PC-3 (cell line): ENCODE measurements around the gene NTN1. TPM values are rescaled to one million over a fixed set of nuclear protein-coding genes. Genes with fewer than 3 reads are reported as not detected.

ENCODE experiments used
- ATAC-seq: fragments of 200-7000 bp; cut with Tn5 transposase; 2 replicates; pipeline ENCODE4 v1.9.1; 2020; ENCODE audit warnings: mild to moderate bottlenecking, moderate library complexity
- BruUV-seq: library from RNA; stranded (reverse); fragments of 400-500 nt; replicated peaks from 2 replicates; lab custom pipeline; 2021; lab: Mats Ljungman, UMichigan
- CTCF ChIA-PET: fragments of 300-600 bp; sonication (Branson Sonifier 250); formaldehyde crosslinking; loops from one replicate; lab custom pipeline; 2022; ENCODE audit warnings: antibody characterized with exemption; lab: Charles Lee
- POLR2A ChIA-PET: fragments of 300-600 bp; sonication (Branson Sonifier 250); formaldehyde crosslinking; loops from one replicate; lab custom pipeline; 2022; ENCODE audit warnings: antibody characterized with exemption; ENCODE audit not compliant: unreplicated experiment; lab: Charles Lee
- DNase-seq: peaks from one replicate; pipeline ENCODE4 v3.0.0-alpha.2; 2015
- H2AFZ ChIP-seq: fragments of 300-600 bp; sonication (generic); 2 replicates; pipeline ENCODE4 v1.6.0; 2016; ENCODE audit warnings: antibody characterized with exemption, low read length
- H3F3A ChIP-seq: fragments of 300-600 bp; sonication (generic); one replicate; pipeline ENCODE4 v1.6.0; 2017; ENCODE audit warnings: antibody characterized with exemption, low read length, control low read depth, mild to moderate bottlenecking; ENCODE audit not compliant: unreplicated experiment
- H3K27ac ChIP-seq: fragments of 300-600 bp; sonication (generic); 2 replicates; pipeline ENCODE4 v1.5.1; 2016; ENCODE audit warnings: mild to moderate bottlenecking, low read length
- H3K27me3 ChIP-seq: fragments of 300-600 bp; sonication (generic); 2 replicates; pipeline ENCODE4 v1.6.1; 2016; ENCODE audit warnings: low read length, mixed read lengths
- H3K36me3 ChIP-seq: fragments of 300-600 bp; sonication (generic); 2 replicates; pipeline ENCODE4 v1.6.1; 2016; ENCODE audit warnings: low read depth, mixed run types, low read length, mixed read lengths
- H3K4me1 ChIP-seq: fragments of 300-600 bp; sonication (generic); 2 replicates; pipeline ENCODE4 v1.5.1; 2016; ENCODE audit warnings: low read length; ENCODE audit not compliant: insufficient read depth
- H3K4me2 ChIP-seq: fragments of 300-600 bp; sonication (generic); 2 replicates; pipeline ENCODE4 v1.6.0; 2016; ENCODE audit warnings: low read length
- H3K4me3 ChIP-seq: fragments of 300-600 bp; sonication (generic); 2 replicates; pipeline ENCODE4 v1.5.1; 2016; ENCODE audit warnings: mild to moderate bottlenecking, low read length, mixed read lengths
- H3K79me2 ChIP-seq: fragments of 300-600 bp; sonication (generic); 2 replicates; pipeline ENCODE4 v1.6.1; 2017; ENCODE audit warnings: low read length, mixed read lengths
- H3K9ac ChIP-seq: fragments of 300-600 bp; sonication (generic); 2 replicates; pipeline ENCODE4 v1.6.0; 2016; ENCODE audit warnings: mild to moderate bottlenecking, low read length
- H3K9me2 ChIP-seq: fragments of 300-600 bp; sonication (generic); replicated peaks from 2 replicates; pipeline ENCODE4 v1.6.1; 2016; ENCODE audit warnings: mixed run types, low read length, mixed read lengths
- H3K9me3 ChIP-seq: fragments of 300-600 bp; sonication (generic); 2 replicates; pipeline ENCODE4 v1.6.1; 2016; ENCODE audit warnings: low read length, mixed read lengths
- H4K20me1 ChIP-seq: fragments of 300-600 bp; sonication (generic); 2 replicates; pipeline ENCODE4 v1.6.1; 2016; ENCODE audit warnings: low read length, mixed read lengths
- EZH2 ChIP-seq: fragments of 300-600 bp; sonication (generic); IDR thresholded peaks from one replicate; pipeline ENCODE4 v1.6.1; 2017; ENCODE audit warnings: antibody characterized with exemption, mild to moderate bottlenecking, low read length; ENCODE audit not compliant: unreplicated experiment
- EZH2phosphoT487 ChIP-seq: fragments of 300-600 bp; sonication (generic); IDR thresholded peaks from 2 replicates; pipeline ENCODE4 v1.6.1; 2018; ENCODE audit warnings: mild to moderate bottlenecking, antibody characterized with exemption, low read length, borderline replicate concordance
- intact Hi-C: fragments of 100-400 bp; cut with micrococcal nuclease; formaldehyde crosslinking; loops from 2 replicates; pipeline ENCODE4 v1.9.0; 2023
- total RNA-seq: library from RNA; depleted of rRNA; stranded (reverse); fragments of >200 nt; gene quantifications from 2 replicates; pipeline ENCODE4 v1.2.3, GENCODE V29; 2014
- TF ChIP-seq, protein P1 (sequence below): fragments of 300-600 bp; sonication (generic); conservative IDR thresholded peaks from 2 replicates; pipeline ENCODE4 v1.5.1; 2017; ENCODE audit warnings: antibody characterized with exemption, low read depth, mild to moderate bottlenecking, low read length

Gene NTN1
- total RNA-seq, 1 experiment from 2014 or later, result 0.22 TPM

- no peak overlapping the region for H2AFZ ChIP-seq
- H3K36me3 ChIP-seq, result no peaks in the 10 kb centered on the region
- H3K9ac ChIP-seq, result no peak overlapping the region
- no TSS peak for BruUV-seq
- TF ChIP-seq, protein P1, sequence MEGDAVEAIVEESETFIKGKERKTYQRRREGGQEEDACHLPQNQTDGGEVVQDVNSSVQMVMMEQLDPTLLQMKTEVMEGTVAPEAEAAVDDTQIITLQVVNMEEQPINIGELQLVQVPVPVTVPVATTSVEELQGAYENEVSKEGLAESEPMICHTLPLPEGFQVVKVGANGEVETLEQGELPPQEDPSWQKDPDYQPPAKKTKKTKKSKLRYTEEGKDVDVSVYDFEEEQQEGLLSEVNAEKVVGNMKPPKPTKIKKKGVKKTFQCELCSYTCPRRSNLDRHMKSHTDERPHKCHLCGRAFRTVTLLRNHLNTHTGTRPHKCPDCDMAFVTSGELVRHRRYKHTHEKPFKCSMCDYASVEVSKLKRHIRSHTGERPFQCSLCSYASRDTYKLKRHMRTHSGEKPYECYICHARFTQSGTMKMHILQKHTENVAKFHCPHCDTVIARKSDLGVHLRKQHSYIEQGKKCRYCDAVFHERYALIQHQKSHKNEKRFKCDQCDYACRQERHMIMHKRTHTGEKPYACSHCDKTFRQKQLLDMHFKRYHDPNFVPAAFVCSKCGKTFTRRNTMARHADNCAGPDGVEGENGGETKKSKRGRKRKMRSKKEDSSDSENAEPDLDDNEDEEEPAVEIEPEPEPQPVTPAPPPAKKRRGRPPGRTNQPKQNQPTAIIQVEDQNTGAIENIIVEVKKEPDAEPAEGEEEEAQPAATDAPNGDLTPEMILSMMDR, result no peak
- no peak for TF ChIP-seq EZH2
- no peak for TF ChIP-seq EZH2phosphoT487
- no peaks in the 10 kb centered on the region for H3F3A ChIP-seq
- H3K27me3 ChIP-seq, result no peaks in the 10 kb centered on the region
- H3K4me2 ChIP-seq, result no peak overlapping the region
- intact Hi-C loops, result no loop called here
- ATAC-seq (peak; percentile 45; the same call in 1 of the 2 replicates), DNase-seq (peak; percentile 7)
- no peaks in the 10 kb centered on the region for H3K79me2 ChIP-seq
- POLR2A ChIA-PET, result no interaction called here
- CTCF ChIA-PET, result no interaction called here
- no peaks in the 10 kb centered on the region for H3K4me1 ChIP-seq
- H3K9me2 ChIP-seq, result no peaks in the 10 kb centered on the region
- no peak overlapping the region for H3K27ac ChIP-seq
- no peaks in the 10 kb centered on the region for H3K9me3 ChIP-seq
- no peaks in the 10 kb centered on the region for H4K20me1 ChIP-seq
- no peak overlapping the region for H3K4me3 ChIP-seq
These were observed 174.8 kb downstream of the NTN1 start for GRCh38 chr17:9195961-9196670.

DNA sequence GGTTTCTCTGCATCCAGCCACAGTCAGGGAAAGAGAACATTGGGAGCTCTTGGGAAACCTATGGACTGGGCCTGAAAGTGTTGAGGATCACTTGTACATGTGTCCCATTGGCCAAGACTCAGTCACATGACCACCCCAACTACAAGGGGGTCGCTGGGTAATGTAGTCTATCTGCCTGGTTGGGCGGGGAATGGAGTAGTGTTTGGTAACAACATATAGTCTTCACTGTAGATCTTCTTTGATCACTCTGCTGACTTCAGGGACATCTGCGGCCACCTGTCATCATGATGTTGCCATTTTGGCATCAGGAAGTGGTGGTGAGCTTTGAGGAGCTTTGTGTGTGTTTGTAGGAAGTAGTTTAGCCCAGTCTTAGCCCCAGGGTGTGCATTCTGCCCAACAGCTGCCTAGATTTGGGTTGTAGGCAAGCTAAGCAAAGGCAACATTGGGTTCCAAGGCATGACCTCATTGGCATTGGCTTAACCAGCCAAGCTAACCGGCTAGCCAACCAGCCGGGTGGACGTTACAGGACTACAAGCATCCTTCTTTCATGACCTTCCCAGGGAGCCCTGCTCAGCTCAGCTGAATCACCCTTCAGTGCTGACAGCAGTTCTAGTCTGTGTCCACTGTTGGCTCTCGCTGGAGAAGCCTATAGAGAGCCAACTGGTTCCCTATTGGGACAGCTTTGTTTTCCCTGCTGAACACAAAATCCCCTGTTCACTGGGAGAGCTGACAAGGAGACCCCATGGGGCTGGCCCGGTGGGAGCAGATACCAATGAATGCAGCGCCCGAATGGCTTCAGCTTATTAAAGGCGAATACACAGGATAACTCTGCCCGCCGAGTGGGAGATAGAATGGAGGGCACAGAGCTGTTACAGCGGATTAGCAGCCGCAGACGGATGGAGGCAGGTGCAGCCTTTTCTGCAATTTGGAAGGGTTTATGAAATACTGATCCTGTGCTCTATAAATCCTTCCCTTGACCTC, 178.6 kb downstream of the NTN1 start:
- Histone ChIP-seq H3K4me2 (no peak overlapping the region), H3K4me1 (no peaks in the 10 kb centered on the region), H3K9ac (no peak overlapping the region), H3K36me3 (no peaks in the 10 kb centered on the region), H3K27ac (no peak overlapping the region), H2AFZ (no peak overlapping the region), H3K4me3 (no peak overlapping the region), H3F3A (no peaks in the 10 kb centered on the region), H4K20me1 (no peaks in the 10 kb centered on the region), H3K9me2 (no peaks in the 10 kb centered on the region), H3K79me2 (no peaks in the 10 kb centered on the region), H3K9me3 (no peaks in the 10 kb centered on the region), H3K27me3 (0 out of 2 replicates have a peak, but pooled peaks cover 4% of the 10 kb centered on the region)
- ATAC-seq, result no peak
- intact Hi-C loops, result no loop called here
- TF ChIP-seq EZH2, result no peak
- no peak for TF ChIP-seq EZH2phosphoT487
- TF ChIP-seq, protein P1, result no peak
- ChIA-PET CTCF (no interaction called here), POLR2A (no interaction called here)
- BruUV-seq, result no TSS peak
- no peak for DNase-seq
